K562 (cell line): ENCODE results near the gene NLRX1. TPM values are rescaled to one million over a fixed set of nuclear protein-coding genes. Genes with fewer than 3 reads are reported as not detected.

Experiments used
- CCNT2 ChIP-seq: IDR thresholded peaks from 2 replicates; pipeline ENCODE4 v1.6.1; 2011; ENCODE audit warnings: borderline replicate concordance, low read depth, mild to moderate bottlenecking, moderate library complexity, mixed read lengths, low read length; ENCODE audit not compliant: insufficient read length; ENCODE audit errors: extremely low read depth
- CREM ChIP-seq: IDR thresholded peaks from 2 replicates; pipeline ENCODE4 v1.6.1; 2014; ENCODE audit warnings: antibody characterized with exemption, low read depth
- KDM1A ChIP-seq, 2 experiments: fragments of 450-650 bp; IDR thresholded peaks; 2 replicates each; pipeline ENCODE4 v1.6.1; 2016; ENCODE audit warnings: mild to moderate bottlenecking in 2 of 2
- MCM7 ChIP-seq, 2 experiments: fragments of 450-650 bp; IDR thresholded peaks; 2 replicates each; pipeline ENCODE4 v1.6.1; 2016 to 2018
- MYBL2 ChIP-seq, 2 experiments: fragments of 450-650 bp in 1 of 2; sonication (generic) in 1 of 2; formaldehyde crosslinking in 1 of 2; IDR thresholded peaks; 2 replicates each; pipeline versions ENCODE4 v1.6.1 to v1.8.1; 2017 to 2022; ENCODE audit warnings: borderline replicate concordance in 1 of 2, inconsistent platforms in 1 of 2, low read depth in 1 of 2, mild to moderate bottlenecking in 1 of 2, missing genetic modification reagents in 1 of 2, moderate library complexity in 1 of 2
- RB1 ChIP-seq: fragments of 450-650 bp; IDR thresholded peaks from 2 replicates; pipeline ENCODE4 v1.6.1; 2017; ENCODE audit warnings: low read depth, mild to moderate bottlenecking
- XRCC3 ChIP-seq: fragments of 450-650 bp; IDR thresholded peaks from 2 replicates; pipeline ENCODE4 v1.6.1; 2017; ENCODE audit warnings: mild to moderate bottlenecking, moderate library complexity
- ZFP36 ChIP-seq: fragments of 150-350 bp; IDR thresholded peaks from 2 replicates; pipeline ENCODE4 v1.6.1; 2018; ENCODE audit warnings: low read length, low read depth; ENCODE audit not compliant: partially characterized antibody
- ZNF121 ChIP-seq: sonication (generic); formaldehyde crosslinking; conservative IDR thresholded peaks from 2 replicates; pipeline ENCODE4 v1.8.0; 2022; ENCODE audit warnings: missing genetic modification reagents
- ZNF175 ChIP-seq: fragments of 200-800 bp; sonication (Bioruptor generic); IDR thresholded peaks from 2 replicates; pipeline ENCODE4 v1.6.1; 2016; ENCODE audit warnings: low read depth, mild to moderate bottlenecking, missing genetic modification characterization, missing compliant biosample characterization
- ZNF354B ChIP-seq: fragments of 250-450 bp; sonication (Bioruptor Pico); IDR thresholded peaks from 2 replicates; pipeline ENCODE4 v1.4.0; 2020
- ZNF586 ChIP-seq: fragments of 450-650 bp; formaldehyde crosslinking; conservative IDR thresholded peaks from 2 replicates; pipeline ENCODE4 v1.4.0; 2020; ENCODE audit warnings: mild to moderate bottlenecking, moderate library complexity
- polyA plus RNA-seq, 8 experiments: library from polyadenylated mRNA; depleted of rRNA in 4 of 8; stranded (reverse) in 5 of 8; unstranded in 3 of 8; fragments of >200 nt; fragmentation: Nextera tagmentation in 2 of 8; fragmentation: Illumina TruSeq in 1 of 8; extraction: Ambion mirVana in 2 of 8; extraction: Trizol in 1 of 8; gene quantifications; 2 replicates each; pipeline versions ENCODE4 v1.2.1 to v1.2.3, GENCODE V29; 2011 to 2014; ENCODE audit warnings: inconsistent platforms in 1 of 8, missing spikeins in 1 of 8
- total RNA-seq, 7 experiments: library from RNA; depleted of rRNA in 6 of 7; stranded (reverse); fragments of >200 nt in 6 of 7; fragmentation: Illumina TruSeq in 2 of 7; extraction: Trizol in 2 of 7; gene quantifications; 2 replicates each; pipeline versions ENCODE4 v1.2.1 to v1.2.3, GENCODE V29; 2011 to 2021; ENCODE audit warnings: low replicate concordance in 1 of 7
- TF ChIP-seq, protein P1 (sequence below): sonication (generic); formaldehyde crosslinking; IDR thresholded peaks from 2 replicates; pipeline ENCODE4 v1.8.1; 2022; ENCODE audit warnings: missing genetic modification reagents
- TF ChIP-seq, protein P2 (sequence below): sonication (generic); formaldehyde crosslinking; IDR thresholded peaks from 2 replicates; pipeline ENCODE4 v1.8.0; 2022; ENCODE audit warnings: mild to moderate bottlenecking, missing genetic modification reagents
- TF ChIP-seq, protein P3 (sequence below), 2 experiments: fragments of 450-650 bp in 1 of 2; sonication (generic) in 1 of 2; formaldehyde crosslinking in 1 of 2; IDR thresholded peaks; 2 replicates each; pipeline versions ENCODE4 v1.7.1 to v1.9.0; 2016 to 2022; ENCODE audit warnings: inconsistent platforms in 1 of 2, mild to moderate bottlenecking in 1 of 2, missing genetic modification reagents in 1 of 2

NLRX1 gene
- total and polyA plus RNA-seq, 9 of the 15 experiments (the other 6 are each of a cell fraction or from before 2014, with no cell fraction given), result 0.04 to 2.3 (median 0.69) TPM

DNA sequence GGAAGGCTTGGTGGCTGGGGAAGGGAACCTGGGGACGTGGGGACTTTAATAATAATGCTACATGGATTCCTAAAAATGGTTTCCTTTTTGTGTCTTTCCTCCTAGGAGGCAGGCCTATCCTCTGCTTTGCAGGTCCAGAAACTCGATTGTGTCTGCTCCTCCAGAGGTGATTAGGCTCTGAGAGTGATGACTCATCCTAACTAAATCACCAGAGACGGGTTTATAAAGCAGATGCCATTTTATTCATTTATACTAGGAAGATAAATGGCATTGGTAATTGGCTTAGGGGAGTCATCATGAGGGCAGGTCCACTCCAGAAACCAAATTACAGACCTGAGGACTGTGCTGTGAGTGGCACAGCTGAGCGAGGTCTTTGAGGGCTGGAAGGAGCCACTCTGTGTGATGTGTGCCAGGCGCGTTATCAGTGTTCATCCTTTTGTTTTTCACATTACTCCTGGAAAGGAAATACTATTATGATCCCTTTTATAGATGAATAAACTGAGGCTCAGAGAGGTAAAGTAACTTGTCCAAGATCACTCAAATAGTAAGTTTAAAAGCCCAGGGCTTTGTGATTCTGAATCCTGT is 7.1 kb downstream of the NLRX1 start (continued):
- TF ChIP-seq CREM (no peak), CCNT2 (no peak), ZNF586 (CRISPR knock-in tag) (no peak), ZNF121 (no peak), ZNF354B (CRISPR knock-in tag) (no peak), ZFP36 (no peak), XRCC3 (no peak), MYBL2 (IDR thresholded peaks at IDR 0.05; ENCODE audit: low read depth) (no peak), MYBL2 (CRISPR knock-in tag; IDR thresholded peaks at IDR 0.05; ENCODE audit: borderline replicate concordance) (no peak), ZNF175 (no peak), KDM1A (IDR thresholded peaks at IDR 0.05) (no peak), RB1 (no peak), MCM7 (IDR thresholded peaks at IDR 0.05) (no peak)
- TF ChIP-seq, protein P1, sequence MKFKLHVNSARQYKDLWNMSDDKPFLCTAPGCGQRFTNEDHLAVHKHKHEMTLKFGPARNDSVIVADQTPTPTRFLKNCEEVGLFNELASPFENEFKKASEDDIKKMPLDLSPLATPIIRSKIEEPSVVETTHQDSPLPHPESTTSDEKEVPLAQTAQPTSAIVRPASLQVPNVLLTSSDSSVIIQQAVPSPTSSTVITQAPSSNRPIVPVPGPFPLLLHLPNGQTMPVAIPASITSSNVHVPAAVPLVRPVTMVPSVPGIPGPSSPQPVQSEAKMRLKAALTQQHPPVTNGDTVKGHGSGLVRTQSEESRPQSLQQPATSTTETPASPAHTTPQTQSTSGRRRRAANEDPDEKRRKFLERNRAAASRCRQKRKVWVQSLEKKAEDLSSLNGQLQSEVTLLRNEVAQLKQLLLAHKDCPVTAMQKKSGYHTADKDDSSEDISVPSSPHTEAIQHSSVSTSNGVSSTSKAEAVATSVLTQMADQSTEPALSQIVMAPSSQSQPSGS (CRISPR knock-in tag), result no peak
- TF ChIP-seq, protein P2, sequence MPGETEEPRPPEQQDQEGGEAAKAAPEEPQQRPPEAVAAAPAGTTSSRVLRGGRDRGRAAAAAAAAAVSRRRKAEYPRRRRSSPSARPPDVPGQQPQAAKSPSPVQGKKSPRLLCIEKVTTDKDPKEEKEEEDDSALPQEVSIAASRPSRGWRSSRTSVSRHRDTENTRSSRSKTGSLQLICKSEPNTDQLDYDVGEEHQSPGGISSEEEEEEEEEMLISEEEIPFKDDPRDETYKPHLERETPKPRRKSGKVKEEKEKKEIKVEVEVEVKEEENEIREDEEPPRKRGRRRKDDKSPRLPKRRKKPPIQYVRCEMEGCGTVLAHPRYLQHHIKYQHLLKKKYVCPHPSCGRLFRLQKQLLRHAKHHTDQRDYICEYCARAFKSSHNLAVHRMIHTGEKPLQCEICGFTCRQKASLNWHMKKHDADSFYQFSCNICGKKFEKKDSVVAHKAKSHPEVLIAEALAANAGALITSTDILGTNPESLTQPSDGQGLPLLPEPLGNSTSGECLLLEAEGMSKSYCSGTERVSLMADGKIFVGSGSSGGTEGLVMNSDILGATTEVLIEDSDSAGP (CRISPR knock-in tag), result no peak
- TF ChIP-seq, protein P3, sequence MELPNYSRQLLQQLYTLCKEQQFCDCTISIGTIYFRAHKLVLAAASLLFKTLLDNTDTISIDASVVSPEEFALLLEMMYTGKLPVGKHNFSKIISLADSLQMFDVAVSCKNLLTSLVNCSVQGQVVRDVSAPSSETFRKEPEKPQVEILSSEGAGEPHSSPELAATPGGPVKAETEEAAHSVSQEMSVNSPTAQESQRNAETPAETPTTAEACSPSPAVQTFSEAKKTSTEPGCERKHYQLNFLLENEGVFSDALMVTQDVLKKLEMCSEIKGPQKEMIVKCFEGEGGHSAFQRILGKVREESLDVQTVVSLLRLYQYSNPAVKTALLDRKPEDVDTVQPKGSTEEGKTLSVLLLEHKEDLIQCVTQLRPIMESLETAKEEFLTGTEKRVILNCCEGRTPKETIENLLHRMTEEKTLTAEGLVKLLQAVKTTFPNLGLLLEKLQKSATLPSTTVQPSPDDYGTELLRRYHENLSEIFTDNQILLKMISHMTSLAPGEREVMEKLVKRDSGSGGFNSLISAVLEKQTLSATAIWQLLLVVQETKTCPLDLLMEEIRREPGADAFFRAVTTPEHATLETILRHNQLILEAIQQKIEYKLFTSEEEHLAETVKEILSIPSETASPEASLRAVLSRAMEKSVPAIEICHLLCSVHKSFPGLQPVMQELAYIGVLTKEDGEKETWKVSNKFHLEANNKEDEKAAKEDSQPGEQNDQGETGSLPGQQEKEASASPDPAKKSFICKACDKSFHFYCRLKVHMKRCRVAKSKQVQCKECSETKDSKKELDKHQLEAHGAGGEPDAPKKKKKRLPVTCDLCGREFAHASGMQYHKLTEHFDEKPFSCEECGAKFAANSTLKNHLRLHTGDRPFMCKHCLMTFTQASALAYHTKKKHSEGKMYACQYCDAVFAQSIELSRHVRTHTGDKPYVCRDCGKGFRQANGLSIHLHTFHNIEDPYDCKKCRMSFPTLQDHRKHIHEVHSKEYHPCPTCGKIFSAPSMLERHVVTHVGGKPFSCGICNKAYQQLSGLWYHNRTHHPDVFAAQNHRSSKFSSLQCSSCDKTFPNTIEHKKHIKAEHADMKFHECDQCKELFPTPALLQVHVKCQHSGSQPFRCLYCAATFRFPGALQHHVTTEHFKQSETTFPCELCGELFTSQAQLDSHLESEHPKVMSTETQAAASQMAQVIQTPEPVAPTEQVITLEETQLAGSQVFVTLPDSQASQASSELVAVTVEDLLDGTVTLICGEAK (IDR thresholded peaks at IDR 0.05), result no peak
- TF ChIP-seq, protein P3 (CRISPR knock-in tag; IDR thresholded peaks at IDR 0.05), result no peak
